IPS-18a (cell line): Measurements from ENCODE around the gene WIPF1.

Experiments used
- H3K27ac ChIP-seq: one replicate; pipeline ENCODE4 v1.5.1; 2013; ENCODE audit warnings: low read length
- H3K27me3 ChIP-seq: one replicate; pipeline ENCODE4 v1.6.1; 2013; ENCODE audit warnings: mild to moderate bottlenecking, low read length; ENCODE audit not compliant: control insufficient read depth, insufficient read depth
- H3K36me3 ChIP-seq: one replicate; pipeline ENCODE4 v1.6.1; 2013; ENCODE audit warnings: low read depth, low read length; ENCODE audit not compliant: control insufficient read depth
- H3K4me1 ChIP-seq: one replicate; pipeline ENCODE4 v1.6.1; 2013; ENCODE audit warnings: low read depth, low read length; ENCODE audit not compliant: control insufficient read depth
- H3K4me3 ChIP-seq: one replicate; pipeline ENCODE4 v1.5.1; 2013; ENCODE audit warnings: low read length
- H3K9ac ChIP-seq: one replicate; pipeline ENCODE4 v1.6.1; 2013; ENCODE audit warnings: mild to moderate bottlenecking, low read length, moderate library complexity
- H3K9me3 ChIP-seq: one replicate; pipeline ENCODE4 v1.6.1; 2013; ENCODE audit warnings: low read depth, low read length; ENCODE audit not compliant: control insufficient read depth

Gene WIPF1, protein sequence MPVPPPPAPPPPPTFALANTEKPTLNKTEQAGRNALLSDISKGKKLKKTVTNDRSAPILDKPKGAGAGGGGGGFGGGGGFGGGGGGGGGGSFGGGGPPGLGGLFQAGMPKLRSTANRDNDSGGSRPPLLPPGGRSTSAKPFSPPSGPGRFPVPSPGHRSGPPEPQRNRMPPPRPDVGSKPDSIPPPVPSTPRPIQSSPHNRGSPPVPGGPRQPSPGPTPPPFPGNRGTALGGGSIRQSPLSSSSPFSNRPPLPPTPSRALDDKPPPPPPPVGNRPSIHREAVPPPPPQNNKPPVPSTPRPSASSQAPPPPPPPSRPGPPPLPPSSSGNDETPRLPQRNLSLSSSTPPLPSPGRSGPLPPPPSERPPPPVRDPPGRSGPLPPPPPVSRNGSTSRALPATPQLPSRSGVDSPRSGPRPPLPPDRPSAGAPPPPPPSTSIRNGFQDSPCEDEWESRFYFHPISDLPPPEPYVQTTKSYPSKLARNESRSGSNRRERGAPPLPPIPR

DNA sequence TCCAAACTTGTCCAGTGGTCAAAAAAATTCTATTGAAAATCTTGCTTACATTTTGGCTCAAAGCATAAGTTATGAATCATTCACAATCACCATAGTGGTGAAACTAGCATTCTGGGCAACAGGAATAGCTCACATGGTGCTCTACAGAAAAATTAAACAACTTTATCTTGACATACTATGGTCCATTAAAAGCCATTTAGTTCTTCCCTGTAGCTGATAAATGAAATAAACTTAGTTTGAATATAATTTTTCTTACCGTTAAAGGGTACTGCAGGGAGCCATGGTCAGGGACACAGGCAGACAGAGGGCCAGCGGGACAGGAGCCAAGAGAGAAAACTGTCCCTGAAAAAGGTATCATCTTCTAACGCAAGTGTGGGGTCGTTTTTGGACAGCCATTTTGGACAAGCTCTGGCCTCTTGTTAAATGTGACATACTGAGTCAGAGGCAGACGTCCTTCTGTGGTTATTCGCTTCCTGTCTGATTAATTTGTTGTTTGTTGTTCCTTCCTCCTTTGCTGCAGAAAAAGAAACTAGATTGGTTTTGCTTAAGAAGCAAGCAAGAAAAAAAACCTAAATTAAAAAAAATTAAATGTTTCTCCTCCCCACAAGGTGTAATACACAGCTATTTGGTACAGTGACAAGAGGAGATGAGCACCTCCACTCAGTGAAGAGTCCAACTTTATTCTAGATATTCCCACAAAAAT, at the start of gene WIPF1:
Gene WIPF1 (minus strand): TSS at position 460 of the 703 bp plus-strand sequence. CDS start 12,231 bp downstream, outside the sequence.
- H3K4me3 ChIP-seq = no peak within 1 kb of the TSS
- no peak within 1 kb of the TSS for H3K9ac ChIP-seq
- H3K4me1 ChIP-seq = peaks cover 11% of the 10 kb centered on the region

DNA sequence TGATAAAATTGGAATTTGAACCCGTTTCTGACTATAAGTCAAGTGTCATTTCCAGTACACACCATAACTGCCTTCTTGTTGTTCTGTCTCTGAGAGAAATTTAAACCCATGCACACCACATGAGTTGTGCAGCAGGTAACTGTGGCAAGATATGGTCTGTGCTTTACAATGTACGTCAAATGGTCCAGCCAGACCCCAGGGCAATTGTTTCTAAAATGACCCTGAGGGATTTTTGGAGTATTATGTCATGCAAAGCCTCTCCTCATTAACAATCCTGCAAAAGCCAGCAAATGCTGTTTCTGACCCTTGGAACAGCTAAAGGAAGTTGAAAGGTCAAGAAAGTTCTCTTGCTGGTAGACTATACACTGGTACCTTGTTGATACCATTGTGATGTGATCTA, 47.7 kb upstream of the WIPF1 start:
- no peaks in the 10 kb centered on the region for H3K4me1 ChIP-seq
- H3K9ac ChIP-seq = no peak overlapping the region
- no peak overlapping the region for H3K4me3 ChIP-seq
- H3K27ac ChIP-seq = no peak overlapping the region
- H3K27me3 ChIP-seq = no peaks in the 10 kb centered on the region
- H3K36me3 ChIP-seq = no peaks in the 10 kb centered on the region
- no peaks in the 10 kb centered on the region for H3K9me3 ChIP-seq

More for the DNA sequence above, at the start of gene WIPF1:
- H3K27ac ChIP-seq = no peak within 1 kb of the TSS
- no peaks in the 10 kb centered on the region for H3K9me3 ChIP-seq
- H3K36me3 ChIP-seq = no peaks in the 10 kb centered on the region
- H3K27me3 ChIP-seq = no peaks in the 10 kb centered on the region

DNA sequence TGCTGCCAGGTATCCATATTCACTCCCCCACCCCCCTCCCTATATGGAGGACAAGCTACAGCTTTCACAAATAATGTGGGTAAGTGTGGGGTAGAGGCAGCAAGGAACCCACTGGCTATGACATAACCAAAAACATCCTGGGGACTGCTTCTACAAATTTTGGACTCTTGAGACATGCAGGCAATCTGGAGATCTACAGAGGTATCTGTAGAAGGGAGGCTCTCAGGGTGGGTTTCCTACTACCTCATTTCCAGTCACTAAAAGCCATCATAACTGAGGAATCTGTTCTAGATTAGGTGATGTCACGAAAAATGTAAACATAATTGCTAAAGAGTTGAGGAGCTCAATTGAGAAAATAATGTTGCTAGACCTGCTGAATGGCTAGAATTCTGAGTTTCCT, 46.8 kb upstream of the WIPF1 start:
- Histone ChIP-seq H3K9ac (no peak overlapping the region), H3K9me3 (no peaks in the 10 kb centered on the region), H3K4me3 (no peak overlapping the region), H3K36me3 (no peaks in the 10 kb centered on the region), H3K27me3 (no peaks in the 10 kb centered on the region), H3K4me1 (no peaks in the 10 kb centered on the region), H3K27ac (no peak overlapping the region)

DNA sequence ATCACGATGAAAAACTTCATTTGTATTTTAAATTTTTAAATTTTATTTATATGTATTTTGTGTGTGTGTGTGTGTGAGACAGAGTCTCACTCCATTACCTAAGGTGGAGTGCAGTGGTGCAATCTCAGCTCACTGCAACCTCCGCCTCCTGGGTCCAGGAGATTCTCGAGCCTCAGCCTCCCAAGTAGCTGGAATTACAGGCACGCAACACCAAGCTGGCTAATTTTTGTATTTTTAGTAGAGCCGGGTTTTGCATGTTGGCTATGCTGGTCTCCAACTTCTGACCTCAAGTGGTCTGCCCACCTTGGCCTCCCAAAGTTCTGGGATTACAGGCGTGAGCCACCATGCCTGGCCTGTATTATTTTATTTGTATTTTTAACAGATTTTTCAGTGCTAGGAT, 45.8 kb upstream of the WIPF1 start:
- no peaks in the 10 kb centered on the region for H3K36me3 ChIP-seq
- no peaks in the 10 kb centered on the region for H3K4me1 ChIP-seq
- H3K4me3 ChIP-seq = no peak overlapping the region
- H3K9ac ChIP-seq = no peak overlapping the region
- no peaks in the 10 kb centered on the region for H3K9me3 ChIP-seq
- no peak overlapping the region for H3K27ac ChIP-seq
- no peaks in the 10 kb centered on the region for H3K27me3 ChIP-seq

DNA sequence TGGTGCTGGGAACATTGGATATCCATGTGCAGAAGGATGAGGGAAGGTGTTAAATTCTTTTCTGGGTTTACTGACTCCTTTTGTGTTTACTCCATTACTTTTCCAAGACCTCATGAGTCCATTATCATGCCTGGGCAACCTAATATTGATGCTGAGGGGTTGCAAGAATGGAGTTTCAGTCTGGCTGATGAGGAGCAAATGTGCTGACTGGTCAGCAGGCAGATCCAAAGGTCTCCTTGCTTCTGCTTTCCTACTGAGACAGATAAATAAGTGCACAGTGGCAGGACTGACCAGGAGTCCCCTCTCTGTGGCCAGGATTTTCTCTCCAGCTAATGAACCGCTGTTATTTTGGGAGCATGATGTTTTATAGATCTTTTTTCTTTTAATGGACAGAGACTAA, 43.6 kb upstream of the WIPF1 start:
- H3K4me1 ChIP-seq = no peaks in the 10 kb centered on the region
- no peaks in the 10 kb centered on the region for H3K27me3 ChIP-seq
- H3K9me3 ChIP-seq = no peaks in the 10 kb centered on the region

DNA sequence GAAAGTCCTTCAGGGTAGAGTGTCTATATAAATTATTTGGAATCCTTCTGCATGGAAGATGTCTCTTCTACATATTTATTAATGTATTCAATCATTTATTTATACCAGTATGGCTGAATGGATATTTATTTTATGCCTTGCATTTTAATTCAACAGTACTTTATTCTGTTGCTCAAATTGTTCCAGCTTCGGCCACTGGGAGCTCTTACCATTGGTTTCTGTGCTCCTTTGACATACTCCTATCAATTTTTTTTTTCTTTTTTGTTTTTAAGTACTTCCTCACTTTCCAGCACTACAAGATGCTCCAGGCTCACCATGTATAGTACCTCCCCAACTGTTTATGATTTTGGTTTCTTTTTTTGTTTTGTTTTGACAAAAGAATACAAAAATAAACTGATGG, 39.4 kb upstream of the WIPF1 start:
- Histone ChIP-seq H3K4me1 (no peaks in the 10 kb centered on the region), H3K9me3 (no peaks in the 10 kb centered on the region), H3K4me3 (no peak overlapping the region), H3K9ac (no peak overlapping the region), H3K36me3 (no peaks in the 10 kb centered on the region), H3K27ac (no peak overlapping the region), H3K27me3 (no peaks in the 10 kb centered on the region)

More for the DNA sequence above, 43.6 kb upstream of the WIPF1 start:
- no peak overlapping the region for H3K27ac ChIP-seq
- no peak overlapping the region for H3K4me3 ChIP-seq
- H3K36me3 ChIP-seq = no peaks in the 10 kb centered on the region
- H3K9ac ChIP-seq = no peak overlapping the region

DNA sequence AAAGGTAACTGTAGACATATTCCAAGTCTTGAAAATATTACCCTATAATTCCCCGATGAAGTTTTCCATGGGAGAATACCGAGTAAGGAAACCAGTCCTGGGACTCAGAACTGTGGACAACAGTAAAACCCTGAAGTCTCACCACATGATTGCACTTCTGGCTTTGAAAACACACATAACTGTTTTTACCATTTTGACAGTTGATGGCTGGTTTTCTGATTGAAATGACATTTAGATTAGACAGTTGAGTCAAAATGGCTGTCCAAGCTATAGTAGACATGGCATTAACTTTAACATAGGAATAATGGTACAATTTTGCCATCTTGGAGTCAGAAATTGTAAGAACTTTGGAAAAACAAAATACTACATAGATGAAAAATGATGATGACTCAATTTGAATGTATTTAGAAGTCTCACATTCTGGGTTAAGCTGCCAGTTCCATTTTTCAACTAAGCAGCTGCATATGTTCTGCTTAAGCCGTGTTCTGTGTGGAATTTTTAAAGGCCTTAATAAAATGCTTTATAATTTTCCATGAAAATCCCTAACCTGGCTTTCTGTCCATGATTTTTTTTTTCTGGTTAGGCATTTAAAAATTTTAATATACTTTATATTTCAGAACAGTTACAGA, 38.3 kb upstream of the WIPF1 start:
- no peak overlapping the region for H3K27ac ChIP-seq
- H3K9ac ChIP-seq = no peak overlapping the region
- H3K36me3 ChIP-seq = no peaks in the 10 kb centered on the region
- no peaks in the 10 kb centered on the region for H3K4me1 ChIP-seq
- no peak overlapping the region for H3K4me3 ChIP-seq
- no peaks in the 10 kb centered on the region for H3K27me3 ChIP-seq
- H3K9me3 ChIP-seq = no peaks in the 10 kb centered on the region

DNA sequence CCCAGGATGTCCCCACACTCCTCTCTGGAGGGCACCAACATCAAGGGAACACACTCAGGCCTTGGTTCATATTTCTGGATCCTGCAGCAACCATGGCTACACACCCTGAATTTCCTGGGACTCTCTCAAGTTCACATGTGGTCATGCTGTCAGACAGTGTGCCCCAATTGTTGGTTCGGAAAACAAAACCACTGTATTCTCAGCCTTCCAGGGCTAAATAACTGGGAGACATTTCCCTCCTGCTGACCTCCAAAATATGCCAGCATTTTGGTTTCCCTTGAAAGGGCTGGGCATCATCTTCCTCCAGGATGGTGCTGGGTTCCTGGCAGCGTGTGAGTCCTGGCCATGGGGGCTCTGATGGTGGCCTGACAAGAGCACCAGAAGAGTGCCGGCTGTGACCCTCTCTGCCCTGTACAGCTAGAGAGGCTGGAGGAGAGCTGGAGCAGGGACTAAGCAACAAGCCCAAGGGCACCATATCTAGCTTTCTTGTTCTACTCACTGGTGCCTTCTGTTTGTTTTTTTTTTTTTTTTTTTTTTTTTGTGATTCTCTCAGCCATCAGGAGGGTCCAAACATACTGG, 37.5 kb upstream of the WIPF1 start:
- Histone ChIP-seq H3K4me3 (no peak overlapping the region), H3K4me1 (no peaks in the 10 kb centered on the region), H3K27me3 (no peaks in the 10 kb centered on the region), H3K36me3 (no peaks in the 10 kb centered on the region), H3K9ac (no peak overlapping the region), H3K9me3 (no peaks in the 10 kb centered on the region), H3K27ac (no peak overlapping the region)

DNA sequence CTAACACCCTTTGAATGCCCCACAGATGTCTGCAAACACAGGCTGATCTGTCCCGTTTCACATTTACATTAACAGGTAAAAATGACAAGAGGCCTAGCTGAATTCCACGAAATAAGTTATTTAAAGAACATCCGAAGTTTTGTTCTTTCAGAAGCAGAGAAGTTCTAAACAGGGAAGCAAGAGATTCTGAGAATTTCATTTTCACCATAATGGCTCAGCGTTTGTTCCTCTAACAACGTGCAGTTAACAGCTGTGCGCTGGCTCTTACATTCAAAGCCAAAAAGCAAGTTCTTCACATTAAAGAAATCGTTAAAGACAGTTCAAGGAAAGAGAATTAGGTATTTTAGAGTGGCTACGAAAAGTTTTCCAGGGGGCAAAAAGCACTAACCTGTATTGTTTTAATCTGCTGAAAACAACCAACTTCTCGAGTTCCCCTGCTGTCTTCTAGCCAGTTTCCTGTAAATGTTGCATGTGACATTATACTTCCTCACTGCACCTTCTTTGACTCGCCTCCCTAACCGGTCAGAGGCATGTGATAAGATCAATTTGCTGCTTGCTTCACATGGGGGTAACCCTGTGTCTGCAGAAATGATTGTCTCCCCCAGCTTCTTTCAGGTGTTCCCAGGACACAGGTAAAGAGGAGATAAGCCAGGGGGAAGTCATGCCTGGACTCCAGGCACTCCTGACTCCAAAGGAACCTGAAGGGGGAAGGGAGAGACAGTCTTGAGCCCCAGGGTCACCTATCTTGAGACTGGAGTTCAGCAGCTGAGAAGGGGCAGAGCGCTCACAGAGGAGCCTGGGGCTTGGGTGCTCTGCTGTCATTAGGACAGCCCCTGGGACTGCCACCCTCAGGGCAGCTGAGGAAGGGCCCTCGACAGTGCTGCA, 36.8 kb upstream of the WIPF1 start:
- Histone ChIP-seq H3K9me3 (no peaks in the 10 kb centered on the region), H3K4me1 (no peaks in the 10 kb centered on the region), H3K27me3 (no peaks in the 10 kb centered on the region), H3K36me3 (no peaks in the 10 kb centered on the region), H3K27ac (no peak overlapping the region), H3K9ac (no peak overlapping the region), H3K4me3 (no peak overlapping the region)

DNA sequence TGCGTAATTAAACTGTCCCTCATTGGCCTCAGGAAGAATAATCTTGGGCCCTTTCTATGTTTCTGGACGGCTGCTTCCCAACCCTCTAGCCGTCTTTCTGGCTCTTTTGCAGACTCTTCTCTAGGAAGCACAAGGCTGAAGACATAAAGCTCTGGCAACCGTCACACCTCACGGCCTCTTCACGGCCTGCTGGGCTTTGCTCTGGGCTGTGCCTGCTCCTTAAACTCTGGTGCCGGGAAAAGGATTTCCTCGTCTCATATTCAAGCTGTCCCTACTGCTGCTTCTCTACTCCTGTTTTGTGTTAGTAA, 36.0 kb upstream of the WIPF1 start:
- H3K4me1 ChIP-seq = no peaks in the 10 kb centered on the region
- H3K4me3 ChIP-seq = no peak overlapping the region
- no peak overlapping the region for H3K9ac ChIP-seq
- H3K27ac ChIP-seq = no peak overlapping the region
- H3K27me3 ChIP-seq = no peaks in the 10 kb centered on the region
- H3K9me3 ChIP-seq = no peaks in the 10 kb centered on the region
- no peaks in the 10 kb centered on the region for H3K36me3 ChIP-seq
